IPS-NIHi7 (cell line): Measurements from ENCODE around the gene TEKT1.
"Not testable (repeated sequence)": the region's sequence is repeated elsewhere in the genome, so short reads cannot be mapped to it uniquely, and the experiment has no call there.

Experiments
- DNase-seq: peaks from one replicate; pipeline ENCODE4 v3.0.0; 2012; ENCODE audit warnings: mixed read lengths; ENCODE audit errors: extremely low spot score

Gene TEKT1

DNA sequence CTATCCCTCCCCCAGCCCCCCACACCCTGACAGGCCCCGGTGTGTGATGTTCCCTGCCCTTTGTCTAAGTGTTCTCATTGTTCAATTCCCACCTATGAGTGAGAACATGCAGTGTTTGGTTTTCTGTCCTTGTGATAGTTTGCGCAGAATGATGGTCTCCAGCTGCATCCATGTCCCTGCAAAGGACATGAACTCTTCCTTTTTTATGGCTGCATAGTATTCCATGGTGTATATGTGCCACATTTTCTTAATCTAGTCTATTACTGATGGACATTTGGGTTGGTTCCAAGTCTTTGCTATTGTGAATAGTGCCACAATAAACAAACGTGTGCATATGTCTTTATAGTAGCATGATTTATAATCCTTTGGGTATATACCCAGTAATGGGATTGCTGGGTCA, 15.2 kb downstream of the TEKT1 start:
- DNase-seq = not testable (repeated sequence)

DNA sequence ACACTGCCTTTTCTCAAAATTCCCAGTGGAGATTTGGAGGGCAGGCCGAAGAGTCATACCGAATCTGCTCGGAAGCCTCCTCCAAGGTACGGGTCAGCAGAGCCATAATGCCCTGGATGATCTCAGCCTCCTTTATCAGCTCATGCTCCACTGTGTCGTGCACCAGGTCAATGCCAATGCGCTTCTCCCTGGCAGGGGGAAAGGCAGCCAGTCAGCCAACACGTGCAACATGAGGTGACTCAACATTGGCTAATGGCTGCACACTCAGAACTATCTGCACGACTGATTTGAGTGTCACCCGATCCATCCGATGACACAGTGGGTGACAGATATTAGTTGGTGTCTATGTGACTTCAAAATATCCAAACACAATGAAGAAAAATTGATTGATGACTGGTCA, 15.8 kb downstream of the TEKT1 start:
- DNase-seq = no peak

DNA sequence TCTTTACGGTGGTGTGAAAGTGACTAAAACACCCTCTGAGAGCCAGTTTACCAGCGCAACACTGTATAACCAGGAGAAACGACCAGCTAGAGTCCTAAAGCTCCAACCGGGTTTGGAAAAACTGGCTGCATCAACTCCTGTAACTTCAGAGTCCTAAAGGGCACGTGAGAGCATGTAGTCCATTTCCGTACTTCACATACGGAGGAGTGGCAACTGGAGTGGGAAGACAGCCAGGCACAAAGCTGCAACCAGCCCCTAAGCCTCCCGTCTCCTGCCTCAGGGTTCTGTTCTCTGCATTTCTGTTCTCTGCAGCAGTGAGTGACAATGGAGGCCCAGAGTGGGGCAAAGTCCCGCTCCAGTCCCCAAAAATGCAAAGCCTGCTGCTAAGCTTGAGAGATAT, 19.2 kb downstream of the TEKT1 start:
- no peak for DNase-seq

DNA sequence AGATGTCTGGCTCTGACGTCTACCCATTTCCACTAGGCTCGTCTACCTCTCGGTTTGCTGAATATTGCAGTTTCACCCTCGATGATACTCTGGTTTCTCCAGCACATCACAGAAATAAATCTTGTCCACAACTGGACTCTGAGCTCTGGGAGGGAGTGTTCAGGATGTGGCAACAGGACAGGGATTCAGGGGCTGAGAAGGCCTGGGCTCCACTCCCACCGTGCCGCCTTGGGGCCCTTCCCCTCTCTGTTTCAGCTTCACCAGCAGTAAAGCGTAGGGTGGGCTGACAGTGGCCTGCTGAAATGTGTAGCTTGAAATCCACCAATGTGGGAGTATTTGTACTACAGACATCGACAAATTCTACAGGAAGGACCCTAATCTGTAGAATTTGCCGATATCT, 20.0 kb downstream of the TEKT1 start:
- no peak for DNase-seq

DNA sequence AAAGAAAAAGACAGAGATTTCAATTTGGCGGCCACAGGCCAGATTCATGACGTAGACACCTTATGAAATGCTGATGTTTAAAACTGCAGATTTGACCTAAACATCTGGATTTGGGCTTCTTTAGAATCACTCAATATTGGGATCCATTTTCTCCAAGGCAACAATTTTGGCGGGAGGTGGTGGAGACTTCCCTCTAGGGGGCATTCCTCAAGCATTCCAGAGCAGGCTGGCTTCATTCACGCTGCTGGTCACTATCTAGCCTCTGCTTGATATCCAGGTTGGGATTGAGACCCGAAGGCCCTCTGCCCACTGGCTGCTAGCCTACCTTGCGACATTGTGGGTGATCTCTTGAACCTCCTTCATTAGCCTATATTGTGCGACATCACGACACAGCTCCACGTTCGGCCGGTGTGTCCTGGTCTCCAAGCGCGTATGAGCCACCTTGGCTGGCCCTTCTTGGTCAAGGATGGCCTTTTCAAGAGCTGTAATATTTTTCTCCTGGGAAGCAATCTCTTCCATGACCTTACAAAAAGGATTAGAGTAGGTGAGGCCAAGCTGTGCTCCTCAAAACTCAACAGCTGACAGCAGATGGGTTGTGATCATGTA, 31.0 kb downstream of the TEKT1 start:
- DNase-seq = peak; percentile 48

- no peak for DNase-seq
Observed at GRCh38 chr17:6799738-6800137, 31.8 kb downstream of the TEKT1 start.

DNA sequence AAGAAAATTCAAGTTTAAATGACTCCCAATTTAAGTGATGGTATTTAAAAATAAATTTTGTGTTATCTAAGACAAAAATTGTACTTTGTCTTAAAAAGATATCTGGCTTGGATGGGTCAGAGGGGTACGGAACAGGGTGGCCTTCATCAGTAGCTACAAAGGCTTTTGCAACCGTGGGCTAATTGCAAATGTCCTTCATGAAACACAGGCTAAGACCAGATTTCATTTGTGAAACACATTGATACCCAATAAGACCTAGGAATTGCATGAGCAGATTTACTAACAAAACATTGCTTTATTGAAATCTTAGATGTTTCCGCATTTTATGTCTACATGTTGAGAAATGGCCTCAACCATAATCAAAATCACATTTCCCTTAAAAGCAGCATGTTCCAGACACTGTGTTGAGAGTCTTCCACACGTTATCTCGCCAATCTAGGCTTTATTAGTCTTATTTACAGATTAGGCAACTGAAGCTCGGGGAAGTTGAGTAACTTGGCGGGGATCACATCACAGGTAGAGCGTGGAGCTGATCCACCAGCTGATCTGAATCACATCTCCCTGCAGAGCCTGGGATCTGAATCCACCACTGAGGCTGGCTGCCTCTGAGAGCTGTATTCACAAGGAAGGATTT, 33.7 kb downstream of the TEKT1 start:
- no peak for DNase-seq

- DNase-seq = no peak
Observed at GRCh38 chr17:6796887-6797490, 34.5 kb downstream of the TEKT1 start.

- DNase-seq = no peak
Observed at GRCh38 chr17:6796017-6796886, 35.3 kb downstream of the TEKT1 start.

DNA sequence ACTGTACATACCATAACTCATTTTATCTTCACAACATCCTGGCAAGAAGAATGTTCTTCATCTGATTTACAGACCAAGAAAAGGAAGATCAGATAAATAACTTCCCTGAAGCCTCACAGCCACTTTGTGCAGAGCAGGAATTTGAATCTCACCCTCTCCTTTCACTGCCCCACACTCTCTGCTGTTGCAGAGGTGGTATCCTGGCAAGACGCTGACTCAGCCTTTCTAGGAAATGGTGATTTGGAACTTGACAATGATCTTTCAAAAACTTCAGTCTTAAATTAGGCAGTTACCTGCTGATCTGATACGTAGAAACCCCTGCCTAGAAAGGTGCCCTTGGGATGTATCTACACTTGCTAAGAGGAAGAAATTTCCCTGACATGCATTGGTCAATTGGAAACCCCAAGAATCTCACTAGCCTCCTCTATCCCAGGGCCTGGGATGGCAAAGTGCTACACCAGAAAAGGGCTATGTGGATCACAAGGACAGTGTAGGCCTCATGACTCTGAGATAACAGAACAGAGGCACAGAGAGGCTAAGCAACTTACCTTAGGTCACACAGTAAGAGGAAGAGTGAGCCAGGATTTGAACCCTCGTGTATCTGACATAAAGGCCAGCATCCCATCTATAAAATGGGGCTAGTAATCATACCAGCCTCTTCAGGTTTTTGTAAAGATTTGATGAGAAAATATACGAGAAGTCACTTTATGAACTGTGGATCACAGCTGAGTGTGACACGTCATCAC, 37.6 kb downstream of the TEKT1 start:
- no peak for DNase-seq

GRCh38 chr17:6789146-6789545, 42.4 kb downstream of the TEKT1 start:
- no peak for DNase-seq

- DNase-seq = no peak
Observed at GRCh38 chr17:6787081-6787693, 44.3 kb downstream of the TEKT1 start.

DNA sequence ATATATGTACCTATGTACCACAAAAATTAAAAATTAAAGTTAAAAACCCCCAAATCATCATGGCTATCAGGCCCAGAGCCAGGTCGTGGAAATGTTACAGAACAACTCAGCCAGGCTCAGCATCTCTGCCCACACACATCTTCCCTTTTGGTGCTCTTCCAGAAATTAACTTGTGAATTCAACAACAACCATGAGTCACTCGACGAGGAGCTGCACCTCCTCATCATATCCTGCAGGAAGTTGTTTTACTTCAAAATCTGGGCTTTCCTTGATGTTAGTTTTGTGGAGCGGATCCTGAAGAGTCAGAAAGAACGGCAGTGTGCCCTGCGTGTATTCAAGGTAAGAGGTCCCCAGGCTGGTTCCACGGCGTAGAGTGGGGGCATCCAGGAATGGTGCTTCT, 44.9 kb downstream of the TEKT1 start:
- no peak for DNase-seq

GRCh38 chr17:6782244-6782643, 49.3 kb downstream of the TEKT1 start:
- DNase-seq = no peak

- DNase-seq = no peak
Observed at GRCh38 chr17:6780886-6781285, 50.6 kb downstream of the TEKT1 start.

DNA sequence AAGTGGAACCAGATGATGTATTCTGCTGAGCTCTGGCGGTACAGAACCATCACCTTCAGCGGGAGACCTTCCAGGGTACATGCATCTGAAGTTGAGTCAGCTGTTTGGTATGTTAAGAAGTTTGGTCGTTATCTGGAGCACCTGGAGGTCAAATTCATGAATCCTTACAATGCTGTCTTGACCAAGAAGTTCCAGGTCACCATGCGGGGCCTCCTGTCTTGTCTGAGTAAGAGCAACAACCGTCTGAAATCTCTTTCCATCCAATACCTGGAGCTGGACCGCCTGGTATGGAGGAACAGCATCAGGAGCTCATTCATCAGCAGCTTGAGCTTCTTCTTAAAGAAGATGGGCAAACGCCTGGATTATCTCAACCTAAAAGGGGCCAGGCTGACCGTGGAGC, 51.5 kb downstream of the TEKT1 start:
- DNase-seq = no peak

DNA sequence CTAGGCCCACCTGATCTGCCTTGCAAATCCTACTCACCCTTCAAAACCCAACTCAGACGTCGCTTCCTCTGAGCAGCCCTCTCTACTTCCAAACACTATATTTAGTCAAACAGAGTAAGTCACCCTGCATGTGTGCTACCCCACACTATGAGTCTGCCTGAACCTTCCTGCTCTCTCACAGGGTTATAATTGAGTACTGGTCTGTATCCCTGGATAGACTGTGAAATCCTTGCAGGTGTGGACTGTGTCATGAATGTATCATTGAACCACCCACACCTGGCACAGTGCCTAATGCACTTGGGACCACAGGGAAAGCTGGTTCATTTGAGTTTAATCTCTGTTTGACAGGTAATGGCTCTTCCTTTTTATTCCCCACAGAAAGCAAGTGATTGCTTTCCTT, 52.1 kb downstream of the TEKT1 start:
- DNase-seq = no peak

- DNase-seq = peak; percentile 64
Observed at GRCh38 chr17:6775871-6776405, 55.6 kb downstream of the TEKT1 start, which contains the start of gene FBXO39. Gene FBXO39 (plus strand): TSS chr17:6776215. CDS start chr17:6779869, 3,654 bp downstream.

- DNase-seq = not testable (repeated sequence)
Observed at GRCh38 chr17:6774906-6775305, 56.6 kb downstream of the TEKT1 start.

DNA sequence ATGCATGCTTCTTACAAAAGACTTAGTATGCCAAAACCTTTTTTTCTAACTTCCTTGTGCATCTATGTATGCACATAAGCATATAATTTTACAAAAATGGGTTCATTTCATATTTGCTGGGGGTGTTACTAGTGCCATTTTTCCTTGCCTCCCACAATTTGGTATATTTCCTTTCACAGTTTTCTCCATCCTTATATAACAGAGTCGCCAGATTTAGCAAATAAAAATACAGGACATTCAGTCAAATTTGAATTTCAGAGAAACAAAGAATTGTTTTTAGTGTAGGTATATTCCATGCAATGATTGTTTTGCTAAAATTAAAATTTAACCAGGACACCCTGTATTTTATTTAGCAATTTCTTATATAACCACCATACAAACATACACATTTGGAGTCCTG, 59.5 kb downstream of the TEKT1 start:
- DNase-seq = no peak

- DNase-seq = no peak
Observed at GRCh38 chr17:6768447-6768846, 63.1 kb downstream of the TEKT1 start.
